HCEC 1CT (cell line): ENCODE results near the gene IL6R.
A peak's percentile ranks its signal among the peaks of the same experiment; 100 is the strongest.
"Not testable (repeated sequence)": the region's sequence is repeated elsewhere in the genome, so short reads cannot be mapped to it uniquely, and the experiment has no call there.

Experiments used
- DNase-seq: peaks from one replicate; pipeline ENCODE4 v3.0.0-alpha.2; 2017

IL6R gene

DNA sequence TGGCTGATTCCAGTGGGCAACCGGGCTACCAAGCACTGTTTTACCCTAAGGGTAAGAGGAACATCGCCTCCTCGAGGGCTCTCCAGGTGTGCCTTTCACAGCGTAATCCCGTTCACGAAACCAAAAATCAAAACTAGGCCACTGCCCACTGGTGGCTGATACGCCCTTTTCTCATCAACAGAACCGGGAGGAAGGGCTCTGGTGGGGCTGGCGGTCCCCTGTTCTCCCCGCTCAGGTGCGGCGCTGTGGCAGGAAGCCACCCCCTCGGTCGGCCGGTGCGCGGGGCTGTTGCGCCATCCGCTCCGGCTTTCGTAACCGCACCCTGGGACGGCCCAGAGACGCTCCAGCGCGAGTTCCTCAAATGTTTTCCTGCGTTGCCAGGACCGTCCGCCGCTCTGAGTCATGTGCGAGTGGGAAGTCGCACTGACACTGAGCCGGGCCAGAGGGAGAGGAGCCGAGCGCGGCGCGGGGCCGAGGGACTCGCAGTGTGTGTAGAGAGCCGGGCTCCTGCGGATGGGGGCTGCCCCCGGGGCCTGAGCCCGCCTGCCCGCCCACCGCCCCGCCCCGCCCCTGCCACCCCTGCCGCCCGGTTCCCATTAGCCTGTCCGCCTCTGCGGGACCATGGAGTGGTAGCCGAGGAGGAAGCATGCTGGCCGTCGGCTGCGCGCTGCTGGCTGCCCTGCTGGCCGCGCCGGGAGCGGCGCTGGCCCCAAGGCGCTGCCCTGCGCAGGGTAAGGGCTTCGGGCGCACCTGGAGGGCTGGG is at the start of gene IL6R:
Gene IL6R, plus strand, starts transcription at position 360 of the 763 bp plus-strand sequence. Its CDS starts 287 bp downstream, at position 647.
- DNase-seq, result peak; percentile 91

GRCh38 chr1:154358519-154358918 is 46.6 kb upstream of the IL6R start:
- no peak for DNase-seq

GRCh38 chr1:154360288-154360687 is 44.9 kb upstream of the IL6R start:
- DNase-seq, result no peak

DNA sequence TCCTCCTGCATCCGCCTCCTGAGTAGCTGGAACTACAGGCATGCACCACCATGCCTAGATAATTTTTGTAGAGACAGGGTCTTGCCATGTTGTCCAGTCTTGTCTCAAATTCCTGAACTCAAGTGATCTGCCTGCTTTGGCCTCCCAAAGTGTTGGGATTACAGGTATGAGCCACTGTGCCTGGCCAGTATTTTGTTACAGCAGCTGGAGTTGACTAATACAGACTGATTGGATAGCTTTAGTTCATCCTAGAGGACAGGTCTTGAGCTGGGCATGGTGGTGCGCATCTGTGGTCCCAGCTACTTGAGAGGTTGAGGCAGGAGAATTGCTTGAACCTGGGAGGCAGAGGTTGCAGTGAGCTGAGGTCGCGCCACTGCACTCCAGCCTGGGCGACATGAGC is 44.3 kb upstream of the IL6R start:
- not testable (repeated sequence) for DNase-seq

- no peak for DNase-seq
Measured at GRCh38 chr1:154361357-154361756, 43.8 kb upstream of the IL6R start.

- no peak for DNase-seq
Measured at GRCh38 chr1:154371436-154371835, 33.7 kb upstream of the IL6R start.

DNA sequence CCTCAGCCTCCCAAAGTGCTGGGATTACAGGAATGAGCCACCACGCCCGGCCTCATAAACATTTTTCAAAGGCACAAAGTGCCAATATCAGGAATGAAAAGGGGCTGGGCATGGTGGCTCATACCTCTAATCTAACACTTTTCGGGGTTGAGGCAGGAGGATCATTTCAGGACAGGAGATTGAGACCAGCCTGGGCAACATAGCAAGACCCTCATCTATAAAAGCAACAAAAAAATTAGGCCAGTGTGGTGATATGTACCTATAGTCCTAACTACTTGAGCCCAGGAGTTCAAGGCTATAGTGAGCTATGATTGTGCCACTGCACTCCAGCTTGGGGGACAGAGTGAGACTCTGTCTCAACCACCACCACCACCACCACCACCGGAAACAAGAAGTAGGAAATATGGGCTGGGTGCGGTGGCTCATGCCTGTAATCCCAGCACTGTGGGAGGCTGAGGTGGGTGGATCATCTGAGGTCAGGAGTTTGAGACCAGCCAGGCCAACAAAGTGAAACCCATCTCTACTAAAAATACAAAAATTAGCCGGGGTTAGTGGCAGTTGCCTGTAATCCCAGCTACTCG is 31.3 kb upstream of the IL6R start:
- not testable (repeated sequence) for DNase-seq

GRCh38 chr1:154379301-154379700 is 25.8 kb upstream of the IL6R start:
- DNase-seq, result no peak

DNA sequence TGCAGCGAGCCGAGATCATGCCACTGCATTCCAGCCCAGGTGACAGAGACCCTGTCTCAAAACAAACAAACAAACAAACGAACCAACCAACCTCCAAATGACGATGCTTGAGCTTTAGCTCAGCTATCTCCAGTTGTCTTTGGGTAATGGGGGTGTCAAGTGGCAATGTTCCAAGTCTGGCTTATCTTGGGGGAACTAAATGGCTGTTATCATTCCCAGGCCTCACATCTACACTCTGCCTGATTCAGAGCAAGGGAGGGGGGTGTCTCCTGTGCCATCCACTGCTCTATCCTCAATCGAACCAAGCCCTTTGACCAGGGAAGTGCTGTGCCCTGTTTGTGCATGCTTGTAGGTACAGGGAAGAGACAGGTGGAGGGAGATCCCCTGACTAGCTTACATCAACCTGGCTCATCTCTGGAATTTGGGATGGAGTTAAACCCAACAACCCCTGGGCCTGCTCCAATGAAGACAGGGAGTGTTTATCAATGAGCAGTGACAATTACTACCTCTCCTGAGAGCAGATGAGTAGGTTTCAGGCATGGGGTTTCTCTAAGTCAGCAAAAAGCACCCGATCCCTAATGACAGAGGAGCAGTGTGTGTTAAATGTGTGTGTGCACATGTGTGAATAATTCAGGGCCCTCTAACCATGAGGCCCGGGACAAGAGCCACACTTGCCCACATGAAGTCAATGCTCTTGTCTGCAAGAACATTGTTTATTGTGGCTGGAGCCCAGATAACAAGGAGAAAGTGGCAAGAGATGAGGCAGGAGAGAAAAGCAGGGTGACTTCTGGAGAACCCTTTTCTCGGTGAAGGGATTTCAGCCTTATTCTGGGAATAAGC is 20.3 kb upstream of the IL6R start:
- no peak for DNase-seq

DNA sequence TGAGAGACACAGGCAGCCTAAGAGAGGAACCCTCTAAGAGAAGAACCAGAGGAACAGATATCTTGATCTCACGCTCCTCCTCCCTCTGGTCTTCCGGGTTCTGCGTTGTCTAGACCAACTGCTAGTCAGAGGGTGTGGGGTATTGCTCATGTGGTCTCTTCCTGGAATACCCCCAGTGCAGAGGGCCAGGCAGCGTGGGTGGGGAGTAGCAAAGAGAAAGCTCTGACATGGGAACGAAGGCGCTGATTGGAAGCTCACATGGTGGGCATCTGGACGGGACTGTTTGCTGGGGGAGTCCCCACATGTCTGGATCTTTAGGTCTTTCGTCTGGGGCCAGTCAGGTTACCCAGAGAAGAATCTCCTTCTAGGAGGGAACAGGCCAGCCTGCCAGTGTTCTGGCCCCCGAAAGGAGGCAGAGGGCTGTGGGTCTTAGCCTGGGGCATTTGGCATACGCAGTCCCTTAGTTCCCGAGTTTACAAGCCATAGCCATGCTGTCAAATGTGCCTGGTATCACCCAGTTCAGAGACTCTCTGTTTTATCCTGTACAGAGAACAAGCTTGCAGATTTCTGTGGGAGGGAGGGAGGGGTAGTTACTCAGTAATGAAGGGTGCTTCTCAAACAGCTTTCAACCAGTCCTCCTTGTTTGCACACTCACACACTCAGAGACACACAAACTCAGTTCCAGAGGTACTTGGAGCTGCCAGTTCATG is 18.3 kb upstream of the IL6R start:
- no peak for DNase-seq

DNA sequence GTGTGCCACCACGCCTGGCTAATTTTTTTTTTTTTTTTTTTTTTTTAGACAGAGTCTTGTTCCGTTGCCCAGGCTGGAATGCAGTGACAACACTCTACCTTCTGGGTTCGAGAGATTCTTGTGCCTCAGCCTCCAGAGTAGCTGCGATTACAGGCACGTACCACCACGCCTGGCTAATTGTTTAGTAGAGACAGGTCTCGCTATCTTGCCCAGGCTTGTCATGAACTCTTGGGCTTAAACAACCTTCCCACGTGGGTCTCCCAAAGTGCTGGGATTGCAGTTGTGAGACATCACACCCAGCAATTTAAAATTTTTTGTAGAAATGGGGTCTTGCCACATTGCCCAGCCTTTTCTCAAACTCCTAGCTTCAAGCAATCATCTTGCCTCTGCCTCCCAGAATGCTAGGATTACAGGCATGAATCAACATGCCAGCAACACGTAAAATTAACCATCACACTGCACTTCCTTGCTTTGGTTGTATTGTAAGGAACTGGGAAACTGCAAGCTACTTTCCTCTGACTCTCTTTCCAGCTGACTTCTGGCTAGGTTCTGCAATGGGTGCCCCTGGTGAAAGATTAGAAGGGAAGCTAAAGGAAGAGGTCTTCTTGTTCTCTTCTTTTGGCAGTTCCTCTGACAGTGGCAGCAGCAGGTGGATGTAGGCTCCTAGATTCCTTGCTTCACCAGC is 13.9 kb upstream of the IL6R start:
- DNase-seq, result no peak

GRCh38 chr1:154398141-154398540 is 7.0 kb upstream of the IL6R start:
- no peak for DNase-seq

DNA sequence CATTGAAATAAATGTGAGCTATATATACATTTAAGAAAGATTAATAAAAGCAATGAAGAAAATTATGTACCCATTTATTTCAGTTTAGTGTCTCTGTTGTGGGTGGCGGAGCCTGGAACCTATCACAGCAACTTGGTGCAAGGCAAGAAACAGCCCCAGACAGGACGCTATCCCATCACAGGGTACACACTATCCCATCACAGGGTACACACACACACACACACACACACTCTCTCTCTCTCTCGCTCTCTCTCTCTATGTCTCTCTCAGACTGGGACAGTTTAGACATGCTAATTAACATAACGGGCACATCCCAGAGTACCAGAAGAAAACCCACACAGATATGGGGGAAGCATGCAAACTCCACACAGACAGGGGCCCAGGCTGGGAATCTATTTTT is 6.5 kb upstream of the IL6R start:
- DNase-seq, result no peak

GRCh38 chr1:154400381-154400801 is 4.8 kb upstream of the IL6R start:
- no peak for DNase-seq

- no peak for DNase-seq
Measured at GRCh38 chr1:154402409-154402921, 2.7 kb upstream of the IL6R start.

GRCh38 chr1:154403261-154403943 is 1.7 kb upstream of the IL6R start:
- no peak for DNase-seq

- DNase-seq, result no peak
Measured at GRCh38 chr1:154403983-154404382, 1.2 kb upstream of the IL6R start.

DNA sequence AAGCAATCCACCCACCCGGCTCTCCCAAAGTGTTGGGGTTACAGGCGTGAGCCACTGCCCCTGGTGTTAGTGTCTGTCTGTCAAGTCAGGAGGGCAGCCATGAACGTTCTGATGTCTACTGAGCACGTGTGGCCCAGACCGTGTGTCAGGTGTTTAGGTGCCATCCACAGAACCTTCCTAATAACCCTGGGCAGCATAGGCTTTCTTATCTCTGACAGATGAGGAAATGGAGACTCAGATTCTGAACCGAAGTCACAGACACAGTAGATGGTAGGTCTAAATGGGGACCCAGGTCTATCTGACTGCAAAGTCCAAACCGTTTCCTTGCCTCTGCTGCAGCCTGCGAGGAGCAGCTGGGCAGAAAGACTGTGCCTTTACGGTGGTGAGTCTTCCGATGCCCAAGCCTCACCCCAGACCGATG is 622 bp upstream of the IL6R start:
- no peak for DNase-seq

DNA sequence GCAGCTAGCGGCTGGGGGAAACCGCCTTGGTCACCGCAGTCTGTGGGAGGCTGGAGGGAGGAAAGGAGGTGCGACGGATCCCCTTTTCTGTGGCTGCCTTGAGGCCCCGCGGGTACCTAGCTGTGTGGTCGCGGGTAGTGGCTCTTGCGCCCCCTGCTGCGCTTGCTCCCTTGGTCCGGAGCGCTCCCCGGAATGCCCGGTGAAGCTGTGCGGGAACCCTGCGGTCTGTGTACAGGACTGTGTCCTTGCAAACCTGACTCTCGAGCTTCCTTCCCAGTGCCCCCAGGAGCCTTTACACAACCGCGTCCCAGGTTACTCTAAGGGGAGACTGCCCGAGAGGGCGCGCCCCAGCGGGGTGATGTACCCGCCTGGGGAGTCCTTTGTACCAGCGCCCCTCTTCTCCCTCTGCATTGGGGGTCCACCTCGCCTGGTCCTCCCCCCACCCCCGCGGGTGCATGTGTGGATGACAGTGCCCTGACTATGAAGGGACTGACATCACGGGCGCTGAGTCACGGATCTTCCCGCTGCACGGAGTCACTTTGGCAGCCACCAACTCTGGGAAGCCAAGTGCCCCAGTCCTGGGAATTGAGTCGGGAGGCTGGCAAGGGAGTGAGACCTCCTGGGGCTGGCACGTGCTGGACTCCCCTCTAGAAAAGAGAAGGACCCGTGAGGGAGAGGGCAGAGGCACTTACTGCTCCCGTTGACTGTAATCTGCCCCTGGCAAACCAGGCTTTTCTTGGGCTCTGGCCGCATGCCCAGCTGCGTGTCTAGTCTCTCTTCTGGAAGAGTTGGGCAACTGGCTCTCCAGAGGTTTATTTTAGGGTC is 816 bp downstream of the IL6R start:
- DNase-seq, result peak; percentile 40

DNA sequence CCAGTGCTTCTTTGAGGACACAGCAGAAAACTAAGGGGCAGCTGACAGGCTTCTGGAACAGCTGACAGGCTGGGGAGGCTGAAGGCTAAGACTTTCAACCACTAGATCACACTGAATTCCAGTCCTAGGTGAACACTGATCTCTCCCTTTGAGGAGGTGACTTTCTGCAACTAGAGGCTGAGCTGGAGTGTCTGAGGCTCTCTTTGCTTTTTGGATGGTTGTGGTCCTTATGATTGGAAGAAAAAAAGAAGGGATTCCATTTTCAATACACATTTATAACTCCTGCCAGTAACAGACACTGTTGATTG is 1.4 kb downstream of the IL6R start:
- peak; percentile 24 for DNase-seq

GRCh38 chr1:154406886-154407197 is 1.7 kb downstream of the IL6R start:
- DNase-seq, result no peak
